GM21529 (cell line): Measurements from ENCODE around the gene ATP5F1C.

ENCODE experiments used
- ATAC-seq: cut with Tn5 transposase; IDR thresholded peaks from one replicate; pipeline ENCODE4 v1.9.1; 2021; ENCODE audit not compliant: unreplicated experiment

ATP5F1C gene

DNA sequence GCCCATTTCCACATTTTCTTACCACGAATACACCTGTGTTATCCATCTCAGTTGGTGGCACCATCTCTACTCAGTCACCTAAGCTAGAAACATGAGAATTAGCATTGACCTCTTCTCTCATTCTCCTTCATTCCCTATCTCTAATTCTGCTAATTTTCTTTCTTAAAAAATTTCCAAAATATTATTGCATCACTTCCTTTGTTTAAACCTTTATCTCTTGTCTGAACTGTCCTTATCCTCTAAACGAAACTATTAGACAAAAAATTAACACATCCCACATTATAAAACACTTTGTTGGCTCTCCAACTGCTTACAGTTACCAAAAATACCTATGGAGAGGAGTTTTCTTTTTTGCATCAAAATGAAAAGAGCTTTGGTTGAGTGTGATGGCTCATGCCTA, 48.6 kb downstream of the ATP5F1C start:
- ATAC-seq, result no peak

GRCh38 chr10:7846591-7846990, 58.6 kb downstream of the ATP5F1C start:
- no peak for ATAC-seq

DNA sequence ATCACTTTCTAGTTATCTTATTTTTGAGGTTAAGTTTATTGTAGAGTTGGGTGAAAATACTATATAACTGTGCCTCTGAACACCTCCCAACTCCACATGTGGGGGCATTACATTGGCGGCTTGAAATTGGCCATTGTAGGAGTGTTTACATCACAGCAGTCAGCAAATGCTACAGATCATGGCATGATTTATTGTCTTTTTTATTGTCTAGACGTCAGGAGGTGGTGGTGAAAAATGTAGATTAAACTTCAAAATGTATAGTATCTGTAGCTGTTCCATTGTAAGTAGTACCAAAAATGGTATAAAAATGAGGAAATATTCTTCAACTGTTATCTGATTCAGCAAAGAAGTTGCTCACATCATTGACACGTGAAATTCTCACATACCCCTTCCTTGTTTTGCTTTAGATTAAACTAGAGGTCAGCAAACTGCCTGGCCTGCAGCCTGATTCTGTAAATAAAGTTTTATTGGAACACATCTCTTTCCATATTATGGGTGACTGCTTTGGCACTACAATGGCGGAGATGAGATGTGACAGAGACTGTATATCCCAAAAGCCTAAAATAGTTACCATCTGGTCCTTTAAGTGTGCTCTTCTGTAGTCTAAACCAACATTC, 65.4 kb downstream of the ATP5F1C start:
- ATAC-seq, result no peak

GRCh38 chr10:7853890-7854289, 65.9 kb downstream of the ATP5F1C start:
- no peak for ATAC-seq

DNA sequence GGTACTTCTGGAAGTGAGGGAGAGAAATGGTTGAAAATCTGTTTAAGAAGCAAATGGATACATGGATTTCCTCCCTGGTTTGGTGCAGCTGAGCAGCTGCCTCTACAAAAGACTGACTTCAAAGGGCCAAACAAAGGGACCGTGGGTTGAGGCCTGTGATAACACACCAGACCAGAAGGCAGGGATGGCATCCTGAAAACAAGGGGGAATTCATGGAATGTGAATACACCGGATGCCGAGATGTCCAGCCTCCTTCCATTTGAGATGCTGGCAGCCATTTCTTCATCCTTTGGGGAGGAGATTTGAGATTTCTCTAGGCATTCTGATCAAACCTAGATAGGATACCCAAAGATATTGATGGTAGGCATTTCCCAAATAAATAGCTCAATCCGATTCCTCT, 67.2 kb downstream of the ATP5F1C start:
- ATAC-seq, result no peak

- ATAC-seq, result no peak
These were observed 68.7 kb downstream of the ATP5F1C start for GRCh38 chr10:7856678-7857077.

GRCh38 chr10:7857262-7857661, 69.3 kb downstream of the ATP5F1C start:
- no peak for ATAC-seq
